Iris pigment epithelial cell (primary cell): ENCODE measurements around the gene TFDP3.

ENCODE experiments used
- DNase-seq: peaks from one replicate; pipeline ENCODE4 v3.0.0-alpha.2; 2011; ENCODE audit warnings: low read depth

The TFDP3 gene

DNA sequence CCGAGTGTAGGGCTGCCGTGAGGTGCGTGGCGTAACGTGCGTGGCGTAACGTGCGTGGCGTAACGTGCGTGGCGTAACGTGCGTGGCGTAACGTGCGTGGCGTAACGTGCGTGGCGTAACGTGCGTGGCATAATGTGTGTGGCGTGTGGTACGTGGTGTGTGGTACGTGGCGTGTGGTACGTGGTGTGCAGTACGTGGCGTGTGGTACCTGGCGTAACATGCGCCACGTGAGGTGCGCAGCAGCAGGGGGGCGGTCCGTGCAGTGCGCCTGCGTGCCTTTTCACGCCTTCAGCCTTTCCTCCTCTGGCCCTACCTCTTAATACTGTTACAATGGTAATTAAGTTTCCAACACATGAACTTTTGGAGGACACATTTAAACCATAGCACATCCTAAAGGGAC, at the start of gene TFDP3:
TSS of gene TFDP3 (minus strand) at position 26 of the 400 bp plus-strand sequence. CDS start 95 bp downstream, outside the sequence.
- no peak for DNase-seq

- no peak for DNase-seq
These were observed 49.5 kb upstream of the TFDP3 start for GRCh38 chrX:133267621-133268020.

DNA sequence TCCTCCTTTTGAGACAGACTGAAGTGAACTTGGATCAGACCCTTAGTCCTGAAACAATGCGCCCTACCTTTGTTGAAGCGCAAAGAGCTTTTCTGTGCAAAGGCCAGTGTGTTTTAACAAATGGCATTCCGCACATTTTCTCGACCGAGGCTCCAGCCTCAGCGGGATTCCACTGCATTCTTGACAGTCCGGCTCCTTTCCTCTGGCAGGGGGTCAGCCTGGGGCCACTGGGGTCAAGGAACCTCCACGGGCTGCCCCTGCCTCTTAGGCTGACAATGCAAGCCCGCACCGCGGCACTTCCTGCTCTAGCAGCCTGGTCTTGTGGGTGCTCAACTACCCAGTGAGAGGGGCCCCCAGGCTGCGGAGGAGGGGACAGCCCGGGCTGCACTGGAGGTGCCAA, 47.2 kb upstream of the TFDP3 start:
- DNase-seq, result no peak

DNA sequence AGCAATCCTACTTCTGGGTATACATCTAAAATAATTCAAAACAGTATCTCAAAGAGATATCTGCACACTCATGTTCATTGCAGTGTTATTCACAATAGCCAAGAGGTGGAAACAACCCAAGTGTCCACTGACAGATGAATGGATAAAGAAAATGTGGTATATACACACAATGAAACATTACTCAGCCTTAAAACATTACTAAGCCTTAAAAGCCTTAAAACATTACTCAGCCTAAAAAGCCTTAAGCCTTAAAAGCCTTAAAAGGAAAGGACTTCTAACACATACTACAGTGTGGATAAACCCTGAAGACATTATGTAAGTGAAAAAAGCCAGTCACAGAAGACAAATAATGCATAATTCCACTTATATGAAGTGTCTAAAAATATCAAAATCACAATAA, 40.3 kb upstream of the TFDP3 start:
- peak; percentile 24 for DNase-seq

GRCh38 chrX:133254666-133255065, 36.5 kb upstream of the TFDP3 start:
- peak; percentile 41 for DNase-seq

DNA sequence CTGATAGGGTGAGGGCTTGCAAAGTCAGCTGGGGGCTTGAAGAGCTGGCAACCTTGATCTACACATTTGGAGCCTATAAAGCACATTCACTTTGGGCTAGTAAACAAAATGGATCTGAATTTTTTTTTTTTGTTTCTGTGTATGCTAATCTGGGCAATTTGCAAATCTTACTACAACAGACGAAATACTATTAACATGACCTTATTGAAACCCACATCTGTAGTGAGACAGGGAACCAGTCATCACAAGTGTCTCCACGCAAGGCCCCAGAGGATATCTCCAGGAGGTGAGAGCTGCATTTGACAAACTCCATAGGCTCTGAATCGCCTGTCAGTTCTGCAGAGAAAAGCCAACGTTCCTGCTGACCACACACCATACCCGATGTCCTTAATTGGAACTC, 33.0 kb upstream of the TFDP3 start:
- DNase-seq, result no peak

- DNase-seq, result no peak
These were observed 32.3 kb upstream of the TFDP3 start for GRCh38 chrX:133250184-133251100.

- peak; percentile 14 for DNase-seq
These were observed 31.3 kb upstream of the TFDP3 start for GRCh38 chrX:133249266-133250058.

- DNase-seq, result no peak
These were observed 30.0 kb upstream of the TFDP3 start for GRCh38 chrX:133248177-133248576.

DNA sequence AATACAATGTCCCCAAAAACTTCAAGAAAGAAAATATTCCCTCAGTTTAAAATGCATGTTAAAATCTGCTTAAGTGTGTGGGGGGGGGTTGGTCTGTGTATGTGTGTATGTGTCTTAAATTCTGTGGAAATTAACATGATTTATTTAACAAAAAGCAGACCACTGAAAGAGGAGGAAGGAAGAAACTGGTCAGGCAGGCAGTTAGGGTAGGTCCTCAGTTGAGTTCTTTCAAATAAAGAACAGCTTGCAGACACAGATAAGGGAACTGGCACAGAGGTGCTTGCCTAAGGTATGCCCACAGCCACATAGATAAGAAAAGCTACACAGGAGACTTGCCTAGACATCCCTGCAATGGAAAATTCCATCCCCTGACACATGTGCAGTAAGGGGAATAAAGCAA, 28.8 kb upstream of the TFDP3 start:
- DNase-seq, result no peak

DNA sequence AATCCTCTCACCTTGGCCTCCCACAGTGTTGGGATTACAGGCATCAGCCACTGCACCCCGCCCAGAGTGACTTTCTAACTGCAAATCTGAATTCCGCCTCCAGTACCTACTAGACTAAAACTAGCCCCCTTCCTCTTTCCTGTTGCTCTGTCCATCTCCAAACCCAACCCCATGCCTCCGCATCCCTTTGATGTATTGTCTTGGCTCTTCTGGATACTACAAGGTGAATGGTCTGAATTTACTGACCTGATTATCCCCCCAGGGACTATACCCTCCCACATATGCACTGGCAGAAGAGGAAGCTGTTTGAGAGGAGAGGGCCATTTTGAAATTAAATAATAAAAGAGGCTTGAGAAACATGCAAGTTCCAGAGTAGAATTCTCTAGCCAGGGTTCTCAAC, 17.7 kb upstream of the TFDP3 start:
- no peak for DNase-seq

DNA sequence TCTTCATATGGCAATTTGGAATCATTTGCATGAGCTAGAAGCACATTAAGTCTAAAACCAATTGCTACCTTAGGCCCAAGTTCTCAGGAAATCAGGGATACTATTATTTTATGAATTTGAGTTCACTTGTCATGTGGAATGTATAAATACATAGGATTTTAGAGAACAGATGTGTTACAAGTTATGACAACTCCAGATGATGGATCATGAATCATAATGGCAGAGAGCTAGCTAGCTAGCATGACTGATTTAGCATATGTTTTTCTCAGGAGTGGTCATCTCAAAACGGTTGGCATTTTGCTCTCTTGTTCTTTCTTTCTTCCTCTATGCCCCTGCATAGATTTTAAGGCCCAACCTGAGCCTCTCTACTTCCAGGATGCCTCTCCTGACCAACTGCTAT, 14.2 kb upstream of the TFDP3 start:
- no peak for DNase-seq

GRCh38 chrX:133229361-133229760, 11.2 kb upstream of the TFDP3 start:
- peak; percentile 58 for DNase-seq

DNA sequence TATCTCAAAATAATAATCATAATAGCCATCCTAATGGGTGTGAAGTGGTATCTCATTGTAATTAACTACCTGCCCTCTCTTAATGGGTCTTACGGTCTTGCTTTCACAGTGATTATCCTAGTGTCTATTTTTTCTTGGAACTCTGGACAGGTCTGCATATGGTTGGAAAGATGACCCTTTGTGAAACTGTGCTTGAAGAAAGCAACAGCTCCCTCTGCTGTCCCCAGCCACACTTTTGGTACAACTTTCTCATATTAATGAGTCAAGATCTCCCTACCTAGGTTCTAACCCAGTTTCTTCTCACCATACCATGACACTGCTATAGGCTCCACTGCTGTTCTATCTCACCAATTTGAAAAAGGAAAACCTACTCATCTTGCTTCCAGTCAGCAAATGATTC, 2.4 kb downstream of the TFDP3 start:
- peak; percentile 41 for DNase-seq

GRCh38 chrX:133215017-133215416, 3.1 kb downstream of the TFDP3 start:
- no peak for DNase-seq

GRCh38 chrX:133214301-133214700, 3.9 kb downstream of the TFDP3 start:
- DNase-seq, result no peak

DNA sequence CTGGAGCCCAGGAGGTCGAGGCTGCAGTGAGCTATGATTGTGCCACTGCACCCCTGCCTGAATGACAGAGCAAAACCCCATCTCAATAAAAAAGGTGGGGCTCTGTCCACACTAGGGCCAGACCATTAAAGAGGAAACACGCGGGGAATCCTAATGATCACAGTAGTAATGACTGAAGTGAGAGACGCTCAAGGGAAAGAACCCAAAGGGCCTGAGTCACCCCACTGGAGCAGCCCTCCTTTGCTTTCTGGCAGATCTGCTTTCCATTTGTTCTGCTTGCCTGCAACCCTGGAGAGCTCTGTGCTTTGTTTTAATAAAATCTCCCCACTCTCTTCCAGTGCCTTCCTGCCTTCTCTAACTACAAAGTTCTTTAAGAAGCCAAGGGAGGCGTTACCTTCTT, 5.0 kb downstream of the TFDP3 start:
- DNase-seq, result peak; percentile 3

GRCh38 chrX:133207751-133208150, 10.4 kb downstream of the TFDP3 start:
- no peak for DNase-seq

DNA sequence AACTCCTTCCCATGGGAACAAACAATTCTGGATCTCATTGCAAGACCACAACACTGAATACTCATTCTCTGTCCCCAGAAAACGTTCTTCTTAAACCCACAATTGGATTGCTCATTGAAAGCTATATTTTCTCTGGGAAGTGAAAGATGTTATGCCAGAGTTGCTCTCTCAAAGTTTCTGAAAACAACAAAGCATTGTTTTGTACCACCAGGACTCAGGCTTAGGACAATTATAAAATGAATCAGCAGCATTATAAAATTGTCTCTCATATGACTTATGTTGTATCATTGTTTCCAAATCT, 26.5 kb downstream of the TFDP3 start:
- DNase-seq, result no peak

DNA sequence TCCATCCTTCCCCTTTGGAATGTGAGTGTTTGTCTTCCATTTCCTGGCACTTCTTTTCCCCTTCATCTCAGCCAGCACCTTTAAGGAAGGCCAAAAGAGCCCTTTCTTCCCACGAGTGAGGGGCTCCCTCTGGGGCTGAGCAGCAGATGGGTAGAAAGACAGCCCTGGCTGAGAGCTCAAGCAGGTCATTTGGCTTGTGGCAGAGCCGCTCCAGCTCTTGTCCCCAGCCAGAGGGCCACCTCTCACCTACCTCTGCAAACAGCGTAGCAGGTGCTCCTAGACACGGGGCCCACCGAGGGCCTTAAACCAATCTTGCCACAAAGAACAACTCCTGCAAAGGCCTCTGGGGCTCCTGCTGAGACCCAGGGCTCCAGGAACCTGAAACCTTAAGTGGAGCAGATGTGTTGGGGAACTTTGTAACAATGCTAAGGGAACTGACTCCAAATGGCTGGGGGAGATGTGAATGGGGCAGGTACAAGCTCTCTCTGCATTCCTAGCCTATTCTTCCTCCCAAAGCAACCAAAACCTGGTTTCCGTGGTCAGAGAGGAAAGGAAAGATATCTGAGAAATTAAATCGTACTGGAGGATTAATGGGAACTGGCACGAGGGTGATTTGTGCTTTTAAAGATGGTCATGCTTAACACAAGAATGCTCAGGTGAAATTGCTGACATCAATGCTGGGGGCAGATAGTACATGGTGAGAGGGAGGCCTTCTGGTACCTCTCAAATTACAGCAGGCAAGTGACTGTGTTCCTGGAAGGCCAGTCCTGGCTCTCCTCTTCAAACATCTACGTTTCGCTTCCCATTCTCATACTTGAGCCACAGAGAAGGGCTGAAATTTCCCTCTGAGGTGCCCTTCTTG, 27.0 kb downstream of the TFDP3 start:
- DNase-seq, result no peak

- DNase-seq, result no peak
These were observed 29.0 kb downstream of the TFDP3 start for GRCh38 chrX:133189195-133189594.

DNA sequence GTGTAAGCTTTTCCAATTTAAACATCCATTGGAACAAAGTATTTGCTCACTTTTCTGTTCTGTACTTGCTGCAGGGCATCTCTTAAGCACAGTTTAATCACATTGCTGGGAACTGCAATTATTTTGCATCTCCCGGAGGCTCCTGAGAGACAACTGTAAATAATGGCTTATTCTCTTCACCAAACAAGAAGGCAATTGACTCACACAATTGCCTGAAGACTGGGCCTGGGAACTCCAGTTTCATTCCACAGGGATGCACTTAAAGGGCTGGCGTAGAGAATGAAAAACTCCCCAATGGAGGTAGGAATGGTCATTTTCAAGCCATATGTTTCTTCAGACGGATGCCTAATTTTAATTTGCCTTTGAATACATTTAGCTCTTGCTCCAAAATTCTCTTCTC, 29.5 kb downstream of the TFDP3 start:
- DNase-seq, result no peak
